Activated CD8-positive, alpha-beta T cell treated with anti-CD3 and anti-CD28 coated beads, Interleukin-2, amount 10 ng/mL, durations not matched to agents 7 days and 5 days (primary cell): Measurements from ENCODE around the gene ATF7. TPM values are rescaled to one million over a fixed set of nuclear protein-coding genes. Genes with fewer than 3 reads are reported as not detected.
A peak's percentile ranks its signal among the peaks of the same experiment; 100 is the strongest.

ENCODE experiments used
- ATAC-seq: fragments of 150-1000 bp; cut with Tn5 transposase; one replicate; pipeline ENCODE4 v1.10.0; 2021; ENCODE audit warnings: moderate library complexity
- CTCF ChIA-PET: fragments of 350-600 bp; sonication (Branson Sonifier 250); formaldehyde crosslinking; loops from one replicate; lab custom pipeline; 2021; ENCODE audit warnings: antibody characterized with exemption; lab: Charles Lee
- POLR2A ChIA-PET: fragments of 350-600 bp; sonication (Branson Sonifier 250); formaldehyde crosslinking; loops from one replicate; lab custom pipeline; 2021; ENCODE audit warnings: antibody characterized with exemption; lab: Charles Lee
- DNase-seq: peaks from one replicate; pipeline ENCODE4 v3.0.0-alpha.2; 2020
- H3K27ac Mint-ChIP-seq: one replicate; pipeline ENCODE4 v1.8.0; 2021; ENCODE audit warnings: mild to moderate bottlenecking, mixed read lengths
- H3K27me3 Mint-ChIP-seq: one replicate; pipeline ENCODE4 v1.8.0; 2021; ENCODE audit warnings: low read depth, mixed read lengths
- H3K36me3 Mint-ChIP-seq: one replicate; pipeline ENCODE4 v1.8.0; 2021; ENCODE audit warnings: low read depth, mixed read lengths
- H3K4me1 Mint-ChIP-seq: one replicate; pipeline ENCODE4 v1.8.0; 2021; ENCODE audit warnings: low read depth, mixed read lengths
- H3K4me3 Mint-ChIP-seq: one replicate; pipeline ENCODE4 v1.8.0; 2021; ENCODE audit warnings: mild to moderate bottlenecking, mixed read lengths
- H3K9me3 Mint-ChIP-seq: one replicate; pipeline ENCODE4 v1.8.0; 2022; ENCODE audit warnings: mixed read lengths; ENCODE audit not compliant: insufficient read depth
- total RNA-seq, 2 experiments: library from RNA; stranded (reverse); gene quantifications; one replicate each; pipeline ENCODE4 v1.2.3, GENCODE V29; 2021

ATF7 gene
- total RNA-seq, 2 experiments from 2014 or later, result 27.7 to 28.7 TPM

DNA sequence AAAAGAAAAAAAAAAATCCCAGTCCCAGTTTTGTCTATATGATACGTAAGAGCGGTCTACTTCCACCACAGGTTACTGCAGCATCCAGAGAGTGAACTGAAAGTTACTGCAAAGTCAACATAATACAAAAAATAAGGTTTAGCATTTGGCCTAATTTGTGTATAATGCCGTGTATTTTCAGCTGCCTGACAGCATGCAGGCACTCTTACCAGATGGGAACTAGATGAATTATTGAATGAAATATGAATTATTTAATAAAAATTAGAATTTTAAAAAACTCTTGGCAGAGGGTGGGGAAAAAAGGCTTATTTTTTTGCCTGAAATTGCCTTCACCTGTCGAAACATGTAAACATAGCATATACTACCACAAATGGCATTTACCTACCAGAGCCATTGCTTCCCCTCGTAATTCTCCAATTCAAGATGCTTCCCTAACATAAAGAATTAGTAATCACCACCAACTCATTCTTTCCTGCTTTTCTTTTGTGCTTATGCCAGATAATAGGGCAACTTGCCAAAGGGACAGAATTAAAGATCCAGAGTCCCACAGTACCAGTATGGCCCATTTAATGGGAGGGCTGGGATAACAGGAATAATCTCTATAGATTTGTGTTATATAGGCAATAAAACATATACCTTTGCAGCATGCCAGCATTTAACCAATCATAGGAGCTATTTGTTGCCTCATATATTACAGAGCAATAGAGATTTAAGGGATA lies 31.1 kb downstream of the ATF7 start:
- H3K36me3 Mint-ChIP-seq, result peaks cover 14% of the 10 kb centered on the region
- no peak overlapping the region for H3K4me3 Mint-ChIP-seq
- H3K4me1 Mint-ChIP-seq, result no peaks in the 10 kb centered on the region
- ChIA-PET CTCF (no interaction called here), POLR2A (interaction anchor here (0.6 kb wide), 1 partner anchor 151 kb away, joined by 3 read pairs; no protein-coding TSS in a partner anchor)
- no peak overlapping the region for H3K27ac Mint-ChIP-seq
- H3K27me3 Mint-ChIP-seq, result no peaks in the 10 kb centered on the region
- ATAC-seq (no peak), DNase-seq (no peak)
- H3K9me3 Mint-ChIP-seq, result no peaks in the 10 kb centered on the region

DNA sequence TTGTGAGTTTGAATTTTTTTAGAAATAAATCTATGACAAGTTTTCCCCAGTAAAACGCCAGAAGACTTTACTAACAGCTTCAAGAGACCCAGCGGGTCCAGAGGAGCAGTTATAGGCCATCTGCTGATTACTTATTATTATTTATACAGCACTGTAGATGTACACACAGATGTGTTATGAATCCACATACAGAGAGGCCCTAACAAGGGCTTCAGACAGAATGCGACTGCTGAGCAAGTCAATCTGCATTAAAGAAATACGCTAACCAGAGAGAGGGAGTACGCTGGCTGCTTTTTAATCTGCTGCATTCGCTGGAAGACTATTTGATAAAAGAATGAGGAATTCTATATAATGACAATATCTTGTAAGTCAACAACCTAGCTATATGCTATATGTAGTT lies 32.5 kb downstream of the ATF7 start:
- ATAC-seq, result no peak
- no peak overlapping the region for H3K4me3 Mint-ChIP-seq
- H3K27me3 Mint-ChIP-seq, result no peaks in the 10 kb centered on the region
- no peak for DNase-seq
- ChIA-PET CTCF (interaction anchor here (1.0 to 1.1 kb wide), 2 partner anchors 51 to 82 kb away, joined by 3 read pairs; partner anchors contain the start of gene ATP5MC2), POLR2A (no interaction called here)
- no peak overlapping the region for H3K27ac Mint-ChIP-seq
- no peaks in the 10 kb centered on the region for H3K4me1 Mint-ChIP-seq
- peaks cover 9% of the 10 kb centered on the region for H3K36me3 Mint-ChIP-seq
- no peaks in the 10 kb centered on the region for H3K9me3 Mint-ChIP-seq

DNA sequence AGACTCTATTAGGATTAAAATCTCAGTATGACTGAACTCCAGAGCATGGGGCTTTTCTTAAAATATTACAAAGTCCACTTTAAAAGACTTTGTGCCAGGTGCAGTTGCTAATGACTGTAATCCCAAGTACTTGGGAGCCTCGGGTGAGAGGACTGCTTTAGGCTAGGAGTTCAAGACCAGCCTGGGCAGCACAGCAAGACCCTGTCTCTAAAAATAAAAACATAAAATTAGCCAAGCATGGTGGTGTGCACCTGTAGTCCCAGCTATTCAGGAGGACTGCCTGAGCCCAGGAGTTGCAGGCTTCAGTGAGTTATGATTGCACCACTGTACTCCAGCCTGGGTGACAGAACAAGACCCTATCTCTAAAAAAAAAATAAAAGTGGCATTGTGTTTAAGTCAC lies 33.2 kb downstream of the ATF7 start:
- H3K27ac Mint-ChIP-seq, result no peak overlapping the region
- DNase-seq (no peak), ATAC-seq (no peak)
- ChIA-PET POLR2A (no interaction called here), CTCF (interaction anchor here (2.9 to 4.4 kb wide), 2 partner anchors 50 to 83 kb away, joined by 13 to 16 read pairs; partner anchors contain the start of gene ATP5MC2)
- no peaks in the 10 kb centered on the region for H3K9me3 Mint-ChIP-seq
- no peak overlapping the region for H3K4me3 Mint-ChIP-seq
- H3K4me1 Mint-ChIP-seq, result no peaks in the 10 kb centered on the region
- peaks cover 3% of the 10 kb centered on the region for H3K36me3 Mint-ChIP-seq
- H3K27me3 Mint-ChIP-seq, result no peaks in the 10 kb centered on the region

DNA sequence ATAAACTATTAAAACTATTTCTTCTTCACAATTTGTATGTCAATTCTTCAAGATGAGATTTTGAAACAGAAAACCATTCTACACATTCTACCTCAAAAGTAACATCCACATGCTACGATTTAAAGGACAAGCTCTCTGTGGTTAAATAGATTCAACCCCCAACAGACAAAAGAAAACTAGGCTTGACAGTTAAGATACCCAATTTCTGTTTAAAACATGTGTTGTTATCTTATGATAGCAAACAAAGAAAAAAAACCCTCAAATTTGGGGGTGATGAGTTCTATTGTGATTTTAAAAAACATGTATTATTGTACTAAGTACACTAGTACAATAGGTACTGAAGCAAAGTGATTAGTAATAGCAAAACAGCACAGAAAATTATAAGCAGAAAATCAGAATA lies 33.8 kb downstream of the ATF7 start:
- H3K36me3 Mint-ChIP-seq, result no peaks in the 10 kb centered on the region
- no peaks in the 10 kb centered on the region for H3K9me3 Mint-ChIP-seq
- H3K27me3 Mint-ChIP-seq, result no peaks in the 10 kb centered on the region
- ChIA-PET POLR2A (no interaction called here), CTCF (interaction anchor here (2.9 to 4.4 kb wide), 2 partner anchors 49 to 83 kb away, joined by 13 to 16 read pairs; partner anchors contain the start of gene ATP5MC2)
- ATAC-seq (no peak), DNase-seq (no peak)
- no peak overlapping the region for H3K27ac Mint-ChIP-seq
- no peaks in the 10 kb centered on the region for H3K4me1 Mint-ChIP-seq
- H3K4me3 Mint-ChIP-seq, result no peak overlapping the region

DNA sequence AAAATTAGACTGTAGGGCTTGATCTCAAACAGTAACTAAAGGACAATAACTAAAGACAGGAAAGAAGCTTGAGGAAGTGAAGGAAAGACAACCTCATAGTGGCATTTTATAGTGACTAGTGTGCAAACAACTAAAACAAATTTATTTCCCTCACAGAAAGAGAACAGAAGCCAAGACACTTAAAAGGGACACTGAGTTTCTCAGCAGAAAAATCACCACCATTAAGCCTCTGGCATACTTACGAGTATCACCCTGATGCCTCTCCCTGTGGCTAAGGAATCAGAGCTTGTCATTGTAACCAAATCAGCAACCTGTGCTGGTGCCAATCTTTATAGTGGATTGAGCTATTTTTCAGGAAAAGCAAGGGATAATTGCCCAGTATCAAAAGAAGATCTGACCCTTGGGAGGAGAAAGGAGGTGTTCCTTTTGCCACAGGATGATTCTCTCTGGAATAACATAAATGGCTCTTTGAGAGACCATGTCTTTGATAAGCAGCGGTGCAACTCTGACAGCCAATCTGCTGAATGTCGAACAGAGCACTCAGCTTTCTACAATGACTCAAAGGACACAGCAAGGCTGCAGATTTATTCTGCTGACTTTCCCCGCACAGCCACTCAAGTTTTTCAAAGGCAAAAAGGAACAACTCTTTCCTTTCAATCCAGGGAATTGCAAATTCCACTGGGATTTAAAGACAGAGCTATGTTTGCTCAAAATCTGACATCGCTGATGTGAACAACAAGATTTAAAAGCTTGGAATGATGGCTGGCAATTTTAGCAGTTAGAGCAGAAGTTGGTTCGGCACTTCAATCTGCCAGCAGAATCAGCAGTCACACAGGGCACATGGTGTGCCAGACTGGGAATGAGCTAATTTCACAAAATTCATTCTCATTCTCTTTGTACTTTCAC lies 34.6 kb downstream of the ATF7 start:
- Mint-ChIP-seq H3K4me3 (no peak overlapping the region), H3K27ac (no peak overlapping the region), H3K4me1 (peaks cover 4% of the 10 kb centered on the region), H3K27me3 (no peaks in the 10 kb centered on the region), H3K9me3 (no peaks in the 10 kb centered on the region), H3K36me3 (no peaks in the 10 kb centered on the region)
- POLR2A ChIA-PET, result no interaction called here
- DNase-seq, result no peak
- ATAC-seq, result no peak
- CTCF ChIA-PET, result interaction anchor here (2.9 to 4.4 kb wide), 2 partner anchors 48 to 84 kb away, joined by 13 to 16 read pairs; partner anchors contain the start of gene ATP5MC2

DNA sequence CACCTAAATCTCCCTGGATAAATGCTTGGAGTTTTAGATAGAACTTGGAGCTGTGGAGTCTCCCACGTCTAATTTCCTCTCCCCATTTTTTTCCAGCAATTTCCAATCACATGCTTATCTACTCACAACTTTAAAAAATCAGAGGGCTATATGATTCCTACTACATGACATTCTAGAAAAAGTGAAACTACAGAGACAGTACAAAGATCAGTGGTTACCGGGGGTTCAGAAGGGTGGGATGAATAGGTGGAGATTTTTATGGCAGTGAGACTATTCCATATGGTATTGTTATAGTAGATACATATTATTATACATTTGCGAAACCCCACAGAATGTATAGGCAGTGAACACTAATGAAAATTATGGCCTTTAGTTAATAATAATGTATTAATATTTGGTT lies 35.5 kb downstream of the ATF7 start:
- CTCF ChIA-PET, result interaction anchor here (2.9 to 4.4 kb wide), 2 partner anchors 47 to 85 kb away, joined by 13 to 16 read pairs; partner anchors contain the start of gene ATP5MC2
- Mint-ChIP-seq H3K27ac (no peak overlapping the region), H3K36me3 (no peaks in the 10 kb centered on the region), H3K4me1 (peaks cover 12% of the 10 kb centered on the region), H3K4me3 (no peak overlapping the region), H3K27me3 (no peaks in the 10 kb centered on the region), H3K9me3 (no peaks in the 10 kb centered on the region)
- ATAC-seq (no peak), DNase-seq (no peak)
- POLR2A ChIA-PET, result no interaction called here

DNA sequence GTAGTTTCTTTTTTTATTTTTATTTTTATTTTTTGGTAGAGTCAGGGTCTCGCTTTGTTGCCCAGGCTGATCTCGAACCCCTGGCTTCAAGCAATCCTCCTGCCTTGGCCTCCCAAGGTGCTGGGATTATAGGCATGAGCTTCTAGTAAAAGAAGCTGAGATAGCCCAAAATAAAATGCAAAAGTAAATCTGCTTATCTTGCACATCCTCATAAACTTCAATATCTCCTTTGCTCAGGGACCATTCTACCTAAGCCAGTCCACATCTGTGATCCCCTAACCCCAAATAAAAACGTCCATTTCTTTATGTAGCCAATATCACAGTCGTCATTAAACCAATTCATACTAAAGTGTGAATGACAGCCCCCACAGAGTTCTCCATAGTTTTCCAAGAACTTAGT lies 36.3 kb downstream of the ATF7 start:
- POLR2A ChIA-PET, result no interaction called here
- H3K27me3 Mint-ChIP-seq, result no peaks in the 10 kb centered on the region
- no peaks in the 10 kb centered on the region for H3K9me3 Mint-ChIP-seq
- no peak for ATAC-seq
- H3K4me1 Mint-ChIP-seq, result peaks cover 14% of the 10 kb centered on the region
- no peak overlapping the region for H3K27ac Mint-ChIP-seq
- H3K36me3 Mint-ChIP-seq, result no peaks in the 10 kb centered on the region
- CTCF ChIA-PET, result interaction anchor here (4.4 kb wide), 1 partner anchor 47 kb away, joined by 16 read pairs; no protein-coding TSS in a partner anchor
- DNase-seq, result no peak
- H3K4me3 Mint-ChIP-seq, result no peak overlapping the region

DNA sequence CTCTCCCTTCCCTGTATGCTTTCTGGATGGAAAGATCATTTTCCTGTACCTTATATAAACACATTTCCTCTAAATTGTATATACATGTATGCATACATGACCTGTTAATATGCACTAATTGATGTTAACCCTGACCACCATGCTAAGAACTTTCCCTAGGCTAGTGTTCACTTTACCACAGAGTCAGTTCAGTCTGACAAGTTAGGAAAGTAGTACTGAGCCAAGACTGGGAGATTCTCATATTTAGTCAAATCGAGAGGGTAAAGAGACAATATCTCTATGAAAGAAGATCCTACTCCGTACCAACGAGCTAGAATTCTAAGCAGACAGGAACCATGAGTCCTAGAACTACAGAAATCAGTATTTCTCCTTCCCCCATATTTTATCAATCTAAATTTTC lies 36.8 kb downstream of the ATF7 start:
- Mint-ChIP-seq H3K4me3 (no peak overlapping the region), H3K36me3 (peaks cover 3% of the 10 kb centered on the region), H3K9me3 (no peaks in the 10 kb centered on the region), H3K27ac (no peak overlapping the region), H3K27me3 (no peaks in the 10 kb centered on the region), H3K4me1 (peaks cover 14% of the 10 kb centered on the region)
- ATAC-seq (no peak), DNase-seq (no peak)
- ChIA-PET POLR2A (no interaction called here), CTCF (interaction anchor here (4.4 kb wide), 1 partner anchor 46 kb away, joined by 16 read pairs; no protein-coding TSS in a partner anchor)

DNA sequence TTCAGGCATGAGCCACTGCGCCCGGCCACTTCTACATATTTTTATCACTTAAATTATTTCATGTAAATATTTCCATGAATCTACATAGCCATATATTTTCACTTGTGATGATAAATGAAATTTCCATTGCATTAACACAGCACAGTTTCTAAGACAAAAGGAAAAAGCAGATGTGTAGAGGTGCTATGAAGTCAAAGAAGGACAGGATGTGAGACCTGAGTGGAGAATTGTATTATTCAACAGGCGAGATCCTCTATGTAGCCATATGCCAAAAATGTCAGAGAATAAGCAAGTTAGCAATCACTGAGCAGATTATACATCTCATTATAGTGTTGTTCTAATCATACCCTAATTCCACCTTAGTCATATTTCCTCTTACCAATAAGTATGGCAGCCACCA lies 38.1 kb downstream of the ATF7 start:
- ATAC-seq (no peak), DNase-seq (no peak)
- Mint-ChIP-seq H3K4me1 (peaks cover 14% of the 10 kb centered on the region), H3K9me3 (no peaks in the 10 kb centered on the region), H3K27me3 (no peaks in the 10 kb centered on the region), H3K36me3 (peaks cover 3% of the 10 kb centered on the region), H3K4me3 (no peak overlapping the region), H3K27ac (no peak overlapping the region)
- ChIA-PET POLR2A (no interaction called here), CTCF (no interaction called here)

DNA sequence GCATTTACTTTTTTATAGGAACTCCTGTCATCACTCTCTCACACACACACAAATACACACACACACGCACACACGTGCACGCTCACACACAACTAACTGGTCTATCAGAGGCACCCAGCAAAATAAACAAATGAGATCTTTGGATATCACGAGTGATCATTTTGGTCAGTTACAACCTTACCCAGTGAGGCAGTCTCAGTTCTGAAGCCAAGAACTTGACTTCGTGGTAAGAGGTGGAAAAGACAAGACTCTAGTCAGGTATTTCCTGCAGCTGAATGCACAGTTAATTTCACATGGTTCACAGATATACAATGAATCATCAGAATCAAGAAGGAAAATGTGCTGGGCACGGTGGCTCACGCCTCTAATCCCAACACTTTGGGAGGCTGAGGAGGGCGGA lies 39.4 kb downstream of the ATF7 start:
- ATAC-seq, result peak; percentile 49
- H3K27me3 Mint-ChIP-seq, result no peaks in the 10 kb centered on the region
- peaks cover 14% of the 10 kb centered on the region for H3K4me1 Mint-ChIP-seq
- no peaks in the 10 kb centered on the region for H3K9me3 Mint-ChIP-seq
- H3K4me3 Mint-ChIP-seq, result no peak overlapping the region
- DNase-seq, result no peak
- peaks cover 3% of the 10 kb centered on the region for H3K36me3 Mint-ChIP-seq
- no peak overlapping the region for H3K27ac Mint-ChIP-seq
- CTCF ChIA-PET, result interaction anchor here (0.9 to 1.1 kb wide), 2 partner anchors 44 to 78 kb away, joined by 3 to 4 read pairs; no protein-coding TSS in a partner anchor
- POLR2A ChIA-PET, result no interaction called here

DNA sequence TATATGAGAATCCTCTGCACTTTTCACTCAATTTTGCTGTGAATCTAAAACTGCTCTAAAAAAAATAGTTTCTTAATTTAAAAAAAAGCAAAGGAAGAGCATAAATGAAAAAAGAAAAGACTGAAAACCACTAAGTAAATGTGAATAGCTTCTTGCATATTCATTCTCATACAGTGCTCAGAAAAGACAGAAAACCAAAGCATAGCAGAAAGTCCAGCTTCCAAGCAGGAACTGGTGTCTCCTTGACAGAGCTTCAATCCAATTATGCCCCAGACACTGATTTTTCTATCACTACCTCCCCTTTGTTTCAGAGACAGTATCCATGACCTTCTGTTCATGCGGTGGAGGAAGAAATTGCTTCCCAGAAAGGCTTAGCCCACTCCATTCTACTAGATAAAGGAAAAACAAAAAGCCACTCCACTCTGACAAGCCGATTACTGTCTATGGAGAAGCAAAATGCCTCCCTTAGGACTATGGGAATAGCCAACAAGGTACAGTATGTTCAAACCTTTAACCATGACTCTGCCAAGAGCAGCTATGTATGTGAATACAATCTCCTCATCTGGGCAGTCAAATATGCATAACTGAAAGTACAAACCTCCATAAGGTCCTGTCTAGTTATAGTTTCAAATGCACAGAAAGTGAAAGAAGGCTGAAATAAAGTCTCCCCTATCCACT lies 40.6 kb downstream of the ATF7 start:
- Mint-ChIP-seq H3K9me3 (no peaks in the 10 kb centered on the region), H3K27ac (no peak overlapping the region), H3K4me1 (peaks cover 14% of the 10 kb centered on the region), H3K4me3 (no peak overlapping the region), H3K36me3 (peaks cover 5% of the 10 kb centered on the region), H3K27me3 (no peaks in the 10 kb centered on the region)
- CTCF ChIA-PET, result interaction anchor here (0.9 to 1.1 kb wide), 3 partner anchors 43 to 92 kb away, joined by 3 to 4 read pairs (median 3); no protein-coding TSS in a partner anchor
- POLR2A ChIA-PET, result no interaction called here
- ATAC-seq (no peak), DNase-seq (no peak)
